AG04450 (cell line): ENCODE results near the gene VTN. TPM values are rescaled to one million over a fixed set of nuclear protein-coding genes. Genes with fewer than 3 reads are reported as not detected.

Source experiments
- CTCF ChIA-PET: fragments of 300-600, 350-600 bp; formaldehyde crosslinking; extraction: SDS; loops from one replicate; lab custom pipeline; 2022; ENCODE audit warnings: antibody characterized with exemption, inconsistent platforms; lab: Charles Lee
- POLR2A ChIA-PET: fragments of 350-600 bp; formaldehyde crosslinking; extraction: SDS; loops from one replicate; lab custom pipeline; 2021; ENCODE audit warnings: antibody characterized with exemption, inconsistent platforms; lab: Yijun Ruan, JAX
- DNase-seq: peaks from one replicate; pipeline ENCODE4 v3.0.0-alpha.2; 2011; ENCODE audit warnings: low read depth, low spot score
- H3K27ac ChIP-seq: one replicate; pipeline ENCODE4 v1.5.1; 2012; ENCODE audit warnings: low read depth, low read length, control low read depth
- H3K27me3 ChIP-seq: one replicate; pipeline ENCODE4 v1.6.0; 2012; ENCODE audit warnings: low read length; ENCODE audit not compliant: control insufficient read depth, insufficient read depth
- H3K4me3 ChIP-seq: 2 replicates; pipeline ENCODE4 v1.5.1; 2011; ENCODE audit warnings: mild to moderate bottlenecking, low read depth, low read length, control low read depth
- H3K9me3 ChIP-seq: 2 replicates; pipeline ENCODE4 v1.5.1; 2012; ENCODE audit warnings: low read length; ENCODE audit not compliant: control insufficient read depth, insufficient read depth
- polyA plus RNA-seq: library from polyadenylated mRNA; depleted of rRNA; stranded (reverse); fragments of >200 nt; gene quantifications from 2 replicates; pipeline ENCODE4 v1.2.3, GENCODE V29; 2011
- TF ChIP-seq, protein P1 (sequence below): IDR thresholded peaks from 2 replicates; pipeline ENCODE4 v1.5.1; 2011; ENCODE audit warnings: low read depth, low read length, control low read depth, inconsistent platforms

VTN gene
- polyA plus RNA-seq, 1 experiment: 0.53 TPM

DNA sequence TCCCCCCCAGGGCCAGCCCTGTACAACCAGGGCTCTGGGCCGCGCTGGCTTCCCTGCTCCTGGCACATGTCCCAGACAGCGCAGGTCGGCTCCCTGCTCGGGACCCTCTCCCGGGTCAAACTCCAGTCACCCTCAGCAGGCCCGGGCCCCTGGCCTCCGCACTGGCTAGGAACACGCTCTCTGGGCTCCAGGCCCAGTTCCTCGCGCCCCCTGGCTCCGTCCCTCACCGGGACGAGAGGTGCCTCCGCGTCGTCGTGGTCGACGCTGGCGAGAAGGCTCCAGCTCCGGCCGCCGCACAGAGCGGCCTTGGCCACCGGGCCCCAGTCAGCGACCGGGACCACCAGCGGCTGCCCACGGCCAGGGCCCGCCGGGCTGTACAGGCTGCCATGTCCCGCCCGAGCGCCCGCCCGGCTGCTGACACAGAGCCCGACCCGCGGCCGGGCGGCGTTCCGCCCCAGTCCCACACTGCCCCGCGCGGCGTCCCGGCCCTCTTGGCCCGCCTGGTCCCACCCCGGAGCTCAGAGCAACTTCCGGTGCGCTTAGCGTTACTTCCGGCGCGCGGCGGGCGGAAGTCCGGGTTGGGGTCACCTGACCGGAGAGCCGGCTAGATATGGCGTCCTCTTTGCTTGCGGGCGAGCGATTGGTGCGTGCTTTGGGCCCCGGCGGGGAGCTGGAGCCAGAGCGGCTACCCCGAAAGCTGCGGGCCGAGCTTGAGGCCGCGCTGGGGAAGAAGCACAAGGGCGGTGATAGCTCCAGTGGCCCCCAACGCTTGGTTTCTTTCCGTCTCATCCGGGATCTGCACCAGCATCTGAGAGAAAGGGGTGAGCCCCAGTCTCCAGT lies 12.8 kb downstream of the VTN start, which contains the start of gene POLDIP2:
POLDIP2 (minus strand) TSS at position 467 of the 840 bp plus-strand sequence; CDS start at position 388, 79 bp downstream.
- Histone ChIP-seq H3K27me3 (no peaks in the 10 kb centered on the region), H3K4me3 (peak within 1 kb of the TSS; percentile 96), H3K9me3 (no peaks in the 10 kb centered on the region; the same call in 1 of the 2 replicates), H3K27ac (peak within 1 kb of the TSS; percentile 39)
- POLR2A ChIA-PET: interaction anchor here (0.6 to 2.3 kb wide), 7 partner anchors 10 to 316 kb away, joined by 3 to 36 read pairs (median 6); partner anchors contain the start of genes IFT20, SARM1, TNFAIP1 and VTN
- CTCF ChIA-PET: interaction anchor here (1.5 to 1.6 kb wide), 2 partner anchors 10 to 59 kb away, joined by 4 to 7 read pairs; no protein-coding TSS in a partner anchor
- DNase-seq: peak; percentile 79
- TF ChIP-seq, protein P1, sequence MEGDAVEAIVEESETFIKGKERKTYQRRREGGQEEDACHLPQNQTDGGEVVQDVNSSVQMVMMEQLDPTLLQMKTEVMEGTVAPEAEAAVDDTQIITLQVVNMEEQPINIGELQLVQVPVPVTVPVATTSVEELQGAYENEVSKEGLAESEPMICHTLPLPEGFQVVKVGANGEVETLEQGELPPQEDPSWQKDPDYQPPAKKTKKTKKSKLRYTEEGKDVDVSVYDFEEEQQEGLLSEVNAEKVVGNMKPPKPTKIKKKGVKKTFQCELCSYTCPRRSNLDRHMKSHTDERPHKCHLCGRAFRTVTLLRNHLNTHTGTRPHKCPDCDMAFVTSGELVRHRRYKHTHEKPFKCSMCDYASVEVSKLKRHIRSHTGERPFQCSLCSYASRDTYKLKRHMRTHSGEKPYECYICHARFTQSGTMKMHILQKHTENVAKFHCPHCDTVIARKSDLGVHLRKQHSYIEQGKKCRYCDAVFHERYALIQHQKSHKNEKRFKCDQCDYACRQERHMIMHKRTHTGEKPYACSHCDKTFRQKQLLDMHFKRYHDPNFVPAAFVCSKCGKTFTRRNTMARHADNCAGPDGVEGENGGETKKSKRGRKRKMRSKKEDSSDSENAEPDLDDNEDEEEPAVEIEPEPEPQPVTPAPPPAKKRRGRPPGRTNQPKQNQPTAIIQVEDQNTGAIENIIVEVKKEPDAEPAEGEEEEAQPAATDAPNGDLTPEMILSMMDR: no peak

DNA sequence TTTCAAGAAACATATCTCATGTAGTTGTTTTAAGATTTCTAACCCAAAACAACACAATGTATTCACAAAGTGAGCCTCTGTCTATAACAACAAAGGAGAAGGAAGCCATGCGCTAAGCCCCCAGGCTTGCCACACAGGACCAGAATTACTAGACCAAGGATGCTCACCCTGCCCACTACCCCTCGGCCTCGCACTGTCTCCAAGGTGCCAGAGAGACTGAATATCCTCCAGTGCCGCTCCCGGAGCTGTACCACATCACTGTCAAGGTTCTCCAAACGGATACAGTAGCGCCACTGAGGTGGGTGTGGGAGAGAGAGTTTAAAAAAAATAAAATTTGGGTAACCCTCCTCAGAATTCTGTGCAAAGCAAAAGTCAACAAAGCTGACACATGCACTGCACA lies 19.8 kb downstream of the VTN start:
- TF ChIP-seq, protein P1: no peak
- no peak overlapping the region for H3K4me3 ChIP-seq
- CTCF ChIA-PET: no interaction called here
- H3K27me3 ChIP-seq: no peaks in the 10 kb centered on the region
- H3K27ac ChIP-seq: no peak overlapping the region
- no peak for DNase-seq
- no peaks in the 10 kb centered on the region for H3K9me3 ChIP-seq
- POLR2A ChIA-PET: no interaction called here

DNA sequence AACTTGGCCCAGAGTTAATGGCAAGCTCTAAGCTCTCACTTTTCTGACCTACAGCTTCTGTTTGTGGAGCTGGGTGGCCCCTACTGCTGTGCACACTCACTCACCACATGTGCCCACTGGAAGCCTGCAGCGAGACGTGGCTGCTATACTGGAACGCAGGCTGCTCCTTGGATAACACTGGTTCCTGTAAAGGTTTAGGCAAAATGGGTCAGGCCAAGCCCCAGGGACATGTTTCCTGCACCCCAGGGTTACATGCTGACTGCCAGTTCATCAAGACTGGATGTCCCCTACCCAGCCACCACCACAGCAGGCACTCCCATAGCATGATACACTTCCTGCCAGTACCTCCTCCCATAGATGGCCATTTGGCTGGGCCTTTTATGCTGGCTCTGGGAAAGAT lies 21.1 kb downstream of the VTN start:
- Histone ChIP-seq H3K9me3 (no peaks in the 10 kb centered on the region), H3K4me3 (no peak overlapping the region), H3K27me3 (no peaks in the 10 kb centered on the region), H3K27ac (no peak overlapping the region)
- POLR2A ChIA-PET: interaction anchor here (3.4 kb wide), 1 partner anchor 8 kb away, joined by 24 read pairs; the partner anchor contains the start of gene POLDIP2
- DNase-seq: no peak
- CTCF ChIA-PET: no interaction called here
- TF ChIP-seq, protein P1: no peak

DNA sequence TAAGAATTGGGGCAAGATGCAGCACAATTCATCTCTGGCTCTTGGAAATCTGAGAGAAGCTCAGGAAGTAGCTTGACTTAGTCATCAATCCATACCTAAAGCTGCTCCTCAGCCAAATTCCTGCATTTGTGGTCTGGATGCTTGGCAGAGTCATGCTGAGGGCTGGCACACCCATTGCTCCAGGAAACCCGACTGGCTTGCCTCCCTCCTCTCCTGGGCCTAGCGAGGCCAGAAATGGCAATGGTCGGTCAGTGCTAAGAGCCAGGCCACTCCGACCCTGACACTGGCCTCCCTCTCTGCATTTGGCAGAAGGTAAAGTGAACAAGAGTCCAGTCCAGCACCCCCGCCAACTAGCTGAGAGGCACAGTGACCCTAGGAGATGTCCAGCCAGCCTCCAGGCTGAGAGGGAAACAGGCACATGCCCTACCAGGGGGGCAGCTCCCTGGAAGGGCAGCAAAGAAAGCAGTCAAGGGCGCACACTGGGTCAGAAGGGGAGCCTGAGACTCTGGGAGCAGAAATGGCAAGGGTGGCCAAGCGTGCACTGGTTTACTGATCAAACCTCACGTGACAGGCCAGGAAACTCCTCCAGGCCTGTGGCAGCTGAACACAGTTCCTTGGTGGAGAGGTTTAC lies 22.7 kb downstream of the VTN start:
- DNase-seq: peak; percentile 75
- Histone ChIP-seq H3K4me3 (no peak overlapping the region), H3K9me3 (no peaks in the 10 kb centered on the region), H3K27ac (peak overlapping the region; percentile 89), H3K27me3 (no peaks in the 10 kb centered on the region)
- ChIA-PET CTCF (no interaction called here), POLR2A (interaction anchor here (0.9 to 3.4 kb wide), 3 partner anchors 9 to 12 kb away, joined by 3 to 28 read pairs (median 24); partner anchors contain the start of genes IFT20, POLDIP2 and TNFAIP1)
- TF ChIP-seq, protein P1: no peak
